ENCODE measurements around the gene FGF11. TPM values are rescaled to one million over a fixed set of nuclear protein-coding genes. Genes with fewer than 3 reads are reported as not detected.

Gene FGF11
- total and polyA plus RNA-seq, 2 donors (not counting 3 experiments of a cell fraction or from before 2014, with no cell fraction given) = 0.70 TPM; not detected in 1

GRCh38 chr17:7406235-7406825 is 33.0 kb upstream of the FGF11 start:
- FAIRE-seq (no peak), DNase-seq (ENCODE audit: low read depth, low spot score) (no peak)
- no peaks in the 10 kb centered on the region for H3K9me1 ChIP-seq (replicated peaks; ENCODE audit: control insufficient read depth, extremely low read depth, insufficient read depth, low read length)
- peaks cover 4% of the 10 kb centered on the region for H3K79me2 ChIP-seq (ENCODE audit: control insufficient read depth, insufficient read depth, low read length)
- TF ChIP-seq MAX (IDR thresholded peaks at IDR 0.05; ENCODE audit: insufficient read depth, insufficient read length) (no peak), MYC (IDR thresholded peaks at IDR 0.05; ENCODE audit: low read depth, low read length) (no peak), GATA2 (IDR thresholded peaks at IDR 0.05; ENCODE audit: insufficient read depth, insufficient read length, low read depth, low read length) (no peak), FOS (IDR thresholded peaks at IDR 0.05; ENCODE audit: borderline replicate concordance, insufficient read depth, low read length) (no peak), EZH2 (IDR thresholded peaks at IDR 0.05; ENCODE audit: borderline replicate concordance, low read depth, low read length, severe bottlenecking) (no peak), POLR2AphosphoS5 (IDR thresholded peaks at IDR 0.05; ENCODE audit: insufficient read depth, low read depth, low read length) (no peak), POLR2A (IDR thresholded peaks at IDR 0.05; ENCODE audit: low read depth, low read length) (no peak)
- TF ChIP-seq, protein P1, sequence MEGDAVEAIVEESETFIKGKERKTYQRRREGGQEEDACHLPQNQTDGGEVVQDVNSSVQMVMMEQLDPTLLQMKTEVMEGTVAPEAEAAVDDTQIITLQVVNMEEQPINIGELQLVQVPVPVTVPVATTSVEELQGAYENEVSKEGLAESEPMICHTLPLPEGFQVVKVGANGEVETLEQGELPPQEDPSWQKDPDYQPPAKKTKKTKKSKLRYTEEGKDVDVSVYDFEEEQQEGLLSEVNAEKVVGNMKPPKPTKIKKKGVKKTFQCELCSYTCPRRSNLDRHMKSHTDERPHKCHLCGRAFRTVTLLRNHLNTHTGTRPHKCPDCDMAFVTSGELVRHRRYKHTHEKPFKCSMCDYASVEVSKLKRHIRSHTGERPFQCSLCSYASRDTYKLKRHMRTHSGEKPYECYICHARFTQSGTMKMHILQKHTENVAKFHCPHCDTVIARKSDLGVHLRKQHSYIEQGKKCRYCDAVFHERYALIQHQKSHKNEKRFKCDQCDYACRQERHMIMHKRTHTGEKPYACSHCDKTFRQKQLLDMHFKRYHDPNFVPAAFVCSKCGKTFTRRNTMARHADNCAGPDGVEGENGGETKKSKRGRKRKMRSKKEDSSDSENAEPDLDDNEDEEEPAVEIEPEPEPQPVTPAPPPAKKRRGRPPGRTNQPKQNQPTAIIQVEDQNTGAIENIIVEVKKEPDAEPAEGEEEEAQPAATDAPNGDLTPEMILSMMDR (IDR thresholded peaks at IDR 0.05; ENCODE audit: extremely low read depth in 1 of 2, insufficient read depth in 1 of 2, low read depth in 1 of 2, low read length in 2 of 2) = no peak
- ChIA-PET CTCF (interaction anchor here (1.0 to 1.2 kb wide), 3 partner anchors 12 to 155 kb away, joined by 3 read pairs; partner anchors contain the start of genes PLSCR3 and SENP3), POLR2A (no interaction called here)
- no peaks in the 10 kb centered on the region for H4K20me1 ChIP-seq (replicated peaks; ENCODE audit: control insufficient read depth, extremely low read depth, insufficient read depth, low read length)
- H3K9ac ChIP-seq (replicated peaks; ENCODE audit: extremely low read depth, insufficient read depth, low read length) = no peak overlapping the region
- no peak overlapping the region for H3K4me2 ChIP-seq (ENCODE audit: insufficient read depth, low read length)
- no TSS peak for BruUV-seq (replicated peaks)
- H3K4me3 ChIP-seq (replicated peaks in 1 of 3; ENCODE audit: insufficient read depth in 1 of 3, low read depth in 1 of 3, low read length in 3 of 3) = no peak overlapping the region
- H2AFZ ChIP-seq (ENCODE audit: low read depth, low read length) = no peak overlapping the region
- dilution Hi-C loops (cut with MboI; ENCODE audit: extremely low pct_ligation_motif_present, low sequenced_read_pairs) = no loop called here
- intact Hi-C loops (cut with micrococcal nuclease) = no loop called here
- peaks cover 12% of the 10 kb centered on the region for H3K4me1 ChIP-seq (ENCODE audit: control insufficient read depth, extremely low read depth, insufficient read depth, low read length)
- H3K27ac ChIP-seq (ENCODE audit: insufficient read depth, low read depth, low read length) = no peak overlapping the region
- no peaks in the 10 kb centered on the region for H3K9me3 ChIP-seq (replicated peaks; ENCODE audit: control insufficient read depth, insufficient read depth, low read length)
- no peaks in the 10 kb centered on the region for H3K27me3 ChIP-seq (ENCODE audit: control insufficient read depth in 2 of 2, insufficient read depth in 2 of 2, low read length in 2 of 2)
- peaks cover 0 to 15% of the 10 kb centered on the region in 2 experiments for H3K36me3 ChIP-seq (ENCODE audit: control insufficient read depth in 2 of 2, extremely low read depth in 1 of 2, insufficient read depth in 2 of 2, low read length in 2 of 2)
